Mesendoderm (in vitro differentiated cells): ENCODE measurements around the gene MSRB3.

Source experiments
- DNase-seq: peaks from one replicate; pipeline ENCODE4 v3.0.0; 2013
- H2AK5ac ChIP-seq: 2 replicates; pipeline ENCODE4 v1.6.1; 2013; ENCODE audit warnings: low read length, inconsistent platforms
- H2BK120ac ChIP-seq: 2 replicates; pipeline ENCODE4 v1.6.1; 2013; ENCODE audit warnings: low read depth, mild to moderate bottlenecking, low read length, moderate library complexity, mixed read lengths
- H2BK15ac ChIP-seq: replicated peaks from 2 replicates; pipeline ENCODE4 v1.6.1; 2013; ENCODE audit warnings: low read depth, mild to moderate bottlenecking, moderate library complexity
- H2BK5ac ChIP-seq: 2 replicates; pipeline ENCODE4 v1.6.1; 2013; ENCODE audit warnings: low read length, inconsistent platforms
- H3K18ac ChIP-seq: 2 replicates; pipeline ENCODE4 v1.6.1; 2013; ENCODE audit warnings: mild to moderate bottlenecking, low read length, mixed read lengths
- H3K23ac ChIP-seq: one replicate; pipeline ENCODE4 v1.6.1; 2013; ENCODE audit warnings: low read length
- H3K27ac ChIP-seq: 2 replicates; pipeline ENCODE4 v1.5.1; 2013; ENCODE audit warnings: low read depth, mild to moderate bottlenecking, inconsistent platforms, low read length, moderate library complexity
- H3K27me3 ChIP-seq: 2 replicates; pipeline ENCODE4 v1.6.1; 2013; ENCODE audit warnings: low read length, control low read depth, mild to moderate bottlenecking, inconsistent platforms; ENCODE audit not compliant: insufficient read depth, poor library complexity
- H3K36me3 ChIP-seq: 2 replicates; pipeline ENCODE4 v1.6.1; 2013; ENCODE audit warnings: low read length, inconsistent platforms; ENCODE audit not compliant: control insufficient read depth, insufficient read depth
- H3K4ac ChIP-seq: one replicate; pipeline ENCODE4 v1.6.1; 2013; ENCODE audit warnings: low read depth, mild to moderate bottlenecking, low read length, moderate library complexity
- H3K4me1 ChIP-seq: 2 replicates; pipeline ENCODE4 v1.6.1; 2013; ENCODE audit warnings: low read depth, low read length, inconsistent platforms; ENCODE audit not compliant: control insufficient read depth
- H3K4me2 ChIP-seq: 2 replicates; pipeline ENCODE4 v1.6.1; 2013; ENCODE audit warnings: low read length
- H3K4me3 ChIP-seq: 2 replicates; pipeline ENCODE4 v1.5.1; 2013; ENCODE audit warnings: mild to moderate bottlenecking, low read length
- H3K56ac ChIP-seq: one replicate; pipeline ENCODE4 v1.6.1; 2013; ENCODE audit warnings: low read length
- H3K79me1 ChIP-seq: 2 replicates; pipeline ENCODE4 v1.6.1; 2013; ENCODE audit warnings: low read length, inconsistent platforms
- H3K79me2 ChIP-seq: 2 replicates; pipeline ENCODE4 v1.6.1; 2013; ENCODE audit warnings: mild to moderate bottlenecking, low read length; ENCODE audit not compliant: control insufficient read depth, insufficient read depth
- H3K9ac ChIP-seq: 2 replicates; pipeline ENCODE4 v1.6.1; 2013; ENCODE audit warnings: low read length, inconsistent platforms
- H4K5ac ChIP-seq: one replicate; pipeline ENCODE4 v1.6.1; 2013; ENCODE audit warnings: low read length
- H4K8ac ChIP-seq: one replicate; pipeline ENCODE4 v1.6.1; 2013; ENCODE audit warnings: low read depth, mild to moderate bottlenecking, control low read depth, low read length, moderate library complexity
- WGBS: extraction: QIAGEN DNeasy Blood & Tissue Kit; methylation state at CpG from one replicate; pipeline ENCODE4 v1.1.7; 2013; ENCODE audit warnings: low lambda C conversion rate, missing lambda C conversion rate; ENCODE audit not compliant: insufficient coverage; ENCODE audit errors: extremely low coverage; 5-methylcytosine and 5-hydroxymethylcytosine counted together

MSRB3 gene

GRCh38 chr12:65302891-65303290 is 24.4 kb downstream of the MSRB3 start:
- no peak overlapping the region for H4K8ac ChIP-seq
- no CpG with 5 or more reads among the region's 3 CpGs for WGBS
- no peaks in the 10 kb centered on the region for H3K79me2 ChIP-seq
- no peak overlapping the region for H3K23ac ChIP-seq
- H3K27ac ChIP-seq: no peak overlapping the region
- no peak overlapping the region for H4K5ac ChIP-seq
- no peak overlapping the region for H2AK5ac ChIP-seq
- no peak overlapping the region for H2BK15ac ChIP-seq
- H2BK120ac ChIP-seq: no peak overlapping the region
- H3K27me3 ChIP-seq: no peaks in the 10 kb centered on the region
- DNase-seq: no peak
- no peak overlapping the region for H2BK5ac ChIP-seq
- H3K4me2 ChIP-seq: no peak overlapping the region
- no peak overlapping the region for H3K9ac ChIP-seq
- H3K4ac ChIP-seq: no peak overlapping the region
- no peaks in the 10 kb centered on the region for H3K79me1 ChIP-seq
- no peak overlapping the region for H3K56ac ChIP-seq
- H3K4me3 ChIP-seq: no peak overlapping the region
- H3K36me3 ChIP-seq: no peaks in the 10 kb centered on the region
- H3K4me1 ChIP-seq: no peaks in the 10 kb centered on the region
- no peak overlapping the region for H3K18ac ChIP-seq

- Histone ChIP-seq H2BK15ac (no peak overlapping the region), H4K8ac (no peak overlapping the region), H3K79me2 (no peaks in the 10 kb centered on the region), H3K4me3 (no peak overlapping the region), H2AK5ac (no peak overlapping the region), H3K18ac (no peak overlapping the region), H3K27me3 (no peaks in the 10 kb centered on the region), H3K9ac (no peak overlapping the region), H3K4me2 (no peak overlapping the region), H3K23ac (no peak overlapping the region), H4K5ac (no peak overlapping the region), H3K27ac (no peak overlapping the region), H3K4ac (no peak overlapping the region), H2BK120ac (no peak overlapping the region), H2BK5ac (no peak overlapping the region), H3K56ac (no peak overlapping the region), H3K79me1 (no peaks in the 10 kb centered on the region), H3K36me3 (no peaks in the 10 kb centered on the region), H3K4me1 (no peaks in the 10 kb centered on the region)
- WGBS: no CpG with 5 or more reads among the region's 2 CpGs
- DNase-seq: no peak
These were observed 27.0 kb downstream of the MSRB3 start for GRCh38 chr12:65305346-65305950.

GRCh38 chr12:65306366-65307168 is 28.1 kb downstream of the MSRB3 start:
- Histone ChIP-seq H3K4me3 (no peak overlapping the region), H3K4me1 (no peaks in the 10 kb centered on the region), H4K5ac (no peak overlapping the region), H3K9ac (no peak overlapping the region), H4K8ac (no peak overlapping the region), H3K4me2 (no peak overlapping the region), H3K56ac (peak overlapping the region; percentile 64), H3K27me3 (no peaks in the 10 kb centered on the region), H3K79me1 (no peaks in the 10 kb centered on the region), H2BK15ac (no peak overlapping the region), H3K27ac (no peak overlapping the region), H3K4ac (no peak overlapping the region), H2BK120ac (no peak overlapping the region), H2BK5ac (no peak overlapping the region), H3K18ac (no peak overlapping the region), H3K36me3 (no peaks in the 10 kb centered on the region), H3K79me2 (no peaks in the 10 kb centered on the region), H3K23ac (no peak overlapping the region), H2AK5ac (no peak overlapping the region)
- peak; percentile 55 for DNase-seq
- no CpG with 5 or more reads among the region's 6 CpGs for WGBS

- no CpG with 5 or more reads among the region's 3 CpGs for WGBS
- Histone ChIP-seq H3K4me1 (no peaks in the 10 kb centered on the region), H4K5ac (no peak overlapping the region), H2AK5ac (no peak overlapping the region), H2BK15ac (no peak overlapping the region), H3K4ac (no peak overlapping the region), H2BK120ac (no peak overlapping the region), H3K79me2 (no peaks in the 10 kb centered on the region), H3K56ac (no peak overlapping the region), H3K9ac (no peak overlapping the region), H3K4me3 (no peak overlapping the region), H3K27me3 (no peaks in the 10 kb centered on the region), H2BK5ac (no peak overlapping the region), H3K79me1 (no peaks in the 10 kb centered on the region), H3K18ac (no peak overlapping the region), H4K8ac (no peak overlapping the region), H3K27ac (no peak overlapping the region), H3K23ac (no peak overlapping the region), H3K36me3 (no peaks in the 10 kb centered on the region), H3K4me2 (no peak overlapping the region)
- no peak for DNase-seq
These were observed 28.7 kb downstream of the MSRB3 start for GRCh38 chr12:65307169-65307501.

GRCh38 chr12:65308006-65308405 is 29.5 kb downstream of the MSRB3 start:
- Histone ChIP-seq H3K27me3 (no peaks in the 10 kb centered on the region), H2AK5ac (no peak overlapping the region), H4K5ac (no peak overlapping the region)

More at GRCh38 chr12:65308006-65308405, 29.5 kb downstream of the MSRB3 start:
- Histone ChIP-seq H4K8ac (no peak overlapping the region), H3K4me2 (no peak overlapping the region), H3K56ac (no peak overlapping the region), H3K4me3 (no peak overlapping the region), H3K18ac (no peak overlapping the region), H2BK5ac (no peak overlapping the region), H3K79me1 (no peaks in the 10 kb centered on the region), H3K9ac (no peak overlapping the region), H3K4ac (no peak overlapping the region), H3K23ac (no peak overlapping the region), H3K4me1 (no peaks in the 10 kb centered on the region), H3K36me3 (no peaks in the 10 kb centered on the region), H2BK120ac (no peak overlapping the region), H3K79me2 (no peaks in the 10 kb centered on the region), H3K27ac (no peak overlapping the region), H2BK15ac (no peak overlapping the region)
- WGBS: no CpG with 5 or more reads among the region's 4 CpGs
- DNase-seq: no peak
